GM23338 (cell line): ENCODE data around the gene VDR. TPM values are rescaled to one million over a fixed set of nuclear protein-coding genes. Genes with fewer than 3 reads are reported as not detected.

Experiments
- ATAC-seq: fragments of 200-7000 bp; cut with Tn5 transposase; 3 replicates; pipeline ENCODE4 v1.9.1; 2020
- DNase-seq: peaks from one replicate; pipeline ENCODE4 v3.0.0-alpha.2; 2015; ENCODE audit warnings: low spot score
- H2AFZ ChIP-seq: fragments of 200-600 bp; sonication (generic); 2 replicates; pipeline ENCODE4 v1.8.0; 2016; ENCODE audit warnings: antibody characterized with exemption, mild to moderate bottlenecking, moderate library complexity
- H3F3A ChIP-seq: fragments of 200-600 bp; sonication (generic); replicated peaks from 2 replicates; pipeline ENCODE4 v1.8.0; 2017; ENCODE audit warnings: antibody characterized with exemption, mixed run types, low read depth
- H3K27ac ChIP-seq: fragments of 200-600 bp; sonication (generic); 2 replicates; pipeline ENCODE4 v1.6.1; 2016; ENCODE audit warnings: low read depth
- H3K27me3 ChIP-seq: fragments of 200-600 bp; sonication (generic); 2 replicates; pipeline ENCODE4 v1.8.0; 2016; ENCODE audit warnings: mild to moderate bottlenecking, mixed run types, moderate library complexity; ENCODE audit not compliant: insufficient read depth
- H3K36me3 ChIP-seq: fragments of 200-600 bp; sonication (generic); 2 replicates; pipeline ENCODE4 v1.8.0; 2016; ENCODE audit warnings: mild to moderate bottlenecking; ENCODE audit not compliant: insufficient read depth
- H3K4me1 ChIP-seq: fragments of 200-600 bp; sonication (generic); 2 replicates; pipeline ENCODE4 v1.8.0; 2016; ENCODE audit warnings: mild to moderate bottlenecking, moderate library complexity; ENCODE audit not compliant: insufficient read depth
- H3K4me2 ChIP-seq: fragments of 200-600 bp; sonication (generic); 2 replicates; pipeline ENCODE4 v1.7.1; 2017; ENCODE audit warnings: mixed run types
- H3K4me3 ChIP-seq: fragments of 200-600 bp; sonication (generic); 2 replicates; pipeline ENCODE4 v1.6.1; 2016; ENCODE audit warnings: mixed run types
- H3K79me2 ChIP-seq: fragments of 200-600 bp; sonication (generic); replicated peaks from 2 replicates; pipeline ENCODE4 v1.8.0; 2017; ENCODE audit warnings: mild to moderate bottlenecking; ENCODE audit not compliant: insufficient read depth
- H3K9me2 ChIP-seq: fragments of 200-600 bp; sonication (generic); 2 replicates; pipeline ENCODE4 v1.8.0; 2017; ENCODE audit not compliant: insufficient read depth
- H4K20me1 ChIP-seq: fragments of 200-600 bp; sonication (generic); replicated peaks from 2 replicates; pipeline ENCODE4 v1.8.0; 2017; ENCODE audit warnings: mild to moderate bottlenecking; ENCODE audit not compliant: insufficient read depth
- H3K27ac Mint-ChIP-seq: 2 replicates; pipeline ENCODE4 v1.8.0; 2020; ENCODE audit warnings: inconsistent platforms, mild to moderate bottlenecking, moderate library complexity, mixed read lengths
- H3K27me3 Mint-ChIP-seq: 3 replicates; pipeline ENCODE4 v1.8.0; 2022; ENCODE audit warnings: low read depth, mild to moderate bottlenecking, moderate library complexity, mixed read lengths, inconsistent platforms; ENCODE audit not compliant: insufficient read depth, poor library complexity
- H3K36me3 Mint-ChIP-seq: 3 replicates; pipeline ENCODE4 v1.8.0; 2021; ENCODE audit warnings: low read depth, mild to moderate bottlenecking, inconsistent platforms, moderate library complexity, mixed read lengths
- H3K4me1 Mint-ChIP-seq: 3 replicates; pipeline ENCODE4 v1.8.0; 2020; ENCODE audit warnings: mild to moderate bottlenecking, inconsistent platforms, mixed read lengths
- H3K4me3 Mint-ChIP-seq: 3 replicates; pipeline ENCODE4 v1.8.0; 2021; ENCODE audit warnings: moderate library complexity, mild to moderate bottlenecking, inconsistent platforms, mixed read lengths
- H3K9me3 Mint-ChIP-seq: 3 replicates; pipeline ENCODE4 v1.8.0; 2020; ENCODE audit warnings: moderate library complexity, mild to moderate bottlenecking, inconsistent platforms, mixed read lengths
- CREB1 ChIP-seq: fragments of 250-450 bp; sonication (Bioruptor Pico); IDR thresholded peaks from 2 replicates; pipeline ENCODE4 v1.5.0; 2020; ENCODE audit warnings: low read depth, mild to moderate bottlenecking, moderate library complexity
- EZH2 ChIP-seq: fragments of 200-600 bp; sonication (generic); IDR thresholded peaks from one replicate; pipeline ENCODE4 v1.8.0; 2017; ENCODE audit warnings: antibody characterized with exemption, mild to moderate bottlenecking, low read depth; ENCODE audit not compliant: unreplicated experiment
- EZH2phosphoT487 ChIP-seq: fragments of 200-600 bp; sonication (generic); IDR thresholded peaks from one replicate; pipeline ENCODE4 v1.8.1; 2018; ENCODE audit warnings: antibody characterized with exemption; ENCODE audit not compliant: unreplicated experiment
- JUNB ChIP-seq: IDR thresholded peaks from one replicate; pipeline ENCODE4 v1.6.1; 2016; ENCODE audit warnings: antibody characterized with exemption; ENCODE audit not compliant: unreplicated experiment
- NANOG ChIP-seq: IDR thresholded peaks from 2 replicates; pipeline ENCODE4 v1.6.1; 2016; ENCODE audit warnings: antibody characterized with exemption, borderline replicate concordance
- POLR2AphosphoS5 ChIP-seq: IDR thresholded peaks from 2 replicates; pipeline ENCODE4 v1.6.1; 2016; ENCODE audit warnings: antibody characterized with exemption, low read depth
- STAT1 ChIP-seq: IDR thresholded peaks from one replicate; pipeline ENCODE4 v1.6.1; 2016; ENCODE audit warnings: antibody characterized with exemption; ENCODE audit not compliant: unreplicated experiment
- ZNF114 ChIP-seq: fragments of 250-450 bp; sonication (Bioruptor Pico); IDR thresholded peaks from 2 replicates; pipeline ENCODE4 v1.5.0; 2020; ENCODE audit warnings: mild to moderate bottlenecking, moderate library complexity
- ZNF331 ChIP-seq: fragments of 250-450 bp; sonication (Bioruptor Pico); IDR thresholded peaks from 2 replicates; pipeline ENCODE4 v1.5.0; 2020; ENCODE audit warnings: low read depth, mild to moderate bottlenecking, moderate library complexity
- ZNF462 ChIP-seq: fragments of 250-450 bp; sonication (Bioruptor Pico); IDR thresholded peaks from 2 replicates; pipeline ENCODE4 v1.5.0; 2020; ENCODE audit warnings: mild to moderate bottlenecking, moderate library complexity
- polyA plus RNA-seq: library from polyadenylated mRNA; unstranded; fragments of >200 nt; fragmentation: Nextera tagmentation; extraction: Ambion mirVana; gene quantifications from 2 replicates; pipeline ENCODE4 v1.2.1, GENCODE V29; 2016
- total RNA-seq: library from RNA; depleted of rRNA; stranded (reverse); fragments of >200 nt; shearing (Covaris generic); gene quantifications from 2 replicates; pipeline ENCODE4 v1.2.3, GENCODE V29; 2014
- TF ChIP-seq, protein P1 (sequence below): IDR thresholded peaks from one replicate; pipeline ENCODE4 v1.6.1; 2018; ENCODE audit warnings: antibody characterized with exemption; ENCODE audit not compliant: unreplicated experiment
- TF ChIP-seq, protein P2 (sequence below), 2 experiments: fragments of 200-600 bp in 1 of 2; sonication (generic) in 1 of 2; conservative IDR thresholded peaks; 2 replicates each; pipeline versions ENCODE4 v1.5.1 to v1.6.1; 2016 to 2017; ENCODE audit warnings: antibody characterized with exemption in 2 of 2, low read depth in 2 of 2, mild to moderate bottlenecking in 2 of 2, moderate library complexity in 1 of 2
- TF ChIP-seq, protein P3 (sequence below): IDR thresholded peaks from 2 replicates; pipeline ENCODE4 v1.6.1; 2016; ENCODE audit warnings: antibody characterized with exemption

VDR gene
- total and polyA plus RNA-seq, 2 experiments from 2014 or later, result 0.37 to 1.4 TPM

DNA sequence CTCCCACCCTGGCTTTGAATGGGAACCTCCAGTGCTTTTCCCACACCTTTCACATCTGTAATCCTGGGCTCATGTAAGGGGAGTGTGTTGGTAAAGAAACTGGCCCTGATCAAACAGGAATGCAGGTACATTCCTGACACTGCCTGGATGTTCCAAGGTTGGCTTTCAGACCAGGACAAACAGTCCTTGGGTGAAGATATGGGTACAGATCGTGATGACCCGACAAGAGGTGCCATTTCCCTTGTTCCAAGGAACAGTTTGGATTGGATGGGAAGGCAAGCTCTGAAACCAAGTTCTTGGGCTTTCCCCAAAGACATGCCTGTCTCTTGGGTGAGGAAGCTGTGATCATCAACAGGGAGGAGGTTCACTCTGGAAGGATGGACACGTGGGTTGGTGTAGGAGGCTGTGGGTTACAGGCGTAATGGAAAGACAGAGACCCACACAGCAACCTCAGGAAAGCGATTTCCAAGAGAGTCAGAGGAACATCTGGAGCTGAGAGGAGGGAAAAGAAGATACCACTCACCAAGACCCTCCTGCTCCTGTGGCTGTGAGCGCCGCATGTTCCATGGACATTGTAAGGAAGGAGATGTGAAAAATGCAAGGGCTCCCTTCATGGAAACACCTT, 26.4 kb downstream of the VDR start:
- Mint-ChIP-seq H3K4me1 (peaks cover 24% of the 10 kb centered on the region), H3K4me3 (no peak overlapping the region), H3K9me3 (no peaks in the 10 kb centered on the region), H3K27me3 (peaks cover 18% of the 10 kb centered on the region), H3K27ac (no peak overlapping the region), H3K36me3 (no peaks in the 10 kb centered on the region)
- no peaks in the 10 kb centered on the region for H3F3A ChIP-seq
- H3K79me2 ChIP-seq, result no peaks in the 10 kb centered on the region
- TF ChIP-seq STAT1 (no peak), JUNB (no peak), EZH2 (no peak), ZNF462 (CRISPR knock-in tag) (no peak), EZH2phosphoT487 (no peak), CREB1 (CRISPR knock-in tag) (no peak), NANOG (no peak), ZNF331 (CRISPR knock-in tag) (no peak), POLR2AphosphoS5 (no peak), ZNF114 (no peak)
- TF ChIP-seq, protein P1, sequence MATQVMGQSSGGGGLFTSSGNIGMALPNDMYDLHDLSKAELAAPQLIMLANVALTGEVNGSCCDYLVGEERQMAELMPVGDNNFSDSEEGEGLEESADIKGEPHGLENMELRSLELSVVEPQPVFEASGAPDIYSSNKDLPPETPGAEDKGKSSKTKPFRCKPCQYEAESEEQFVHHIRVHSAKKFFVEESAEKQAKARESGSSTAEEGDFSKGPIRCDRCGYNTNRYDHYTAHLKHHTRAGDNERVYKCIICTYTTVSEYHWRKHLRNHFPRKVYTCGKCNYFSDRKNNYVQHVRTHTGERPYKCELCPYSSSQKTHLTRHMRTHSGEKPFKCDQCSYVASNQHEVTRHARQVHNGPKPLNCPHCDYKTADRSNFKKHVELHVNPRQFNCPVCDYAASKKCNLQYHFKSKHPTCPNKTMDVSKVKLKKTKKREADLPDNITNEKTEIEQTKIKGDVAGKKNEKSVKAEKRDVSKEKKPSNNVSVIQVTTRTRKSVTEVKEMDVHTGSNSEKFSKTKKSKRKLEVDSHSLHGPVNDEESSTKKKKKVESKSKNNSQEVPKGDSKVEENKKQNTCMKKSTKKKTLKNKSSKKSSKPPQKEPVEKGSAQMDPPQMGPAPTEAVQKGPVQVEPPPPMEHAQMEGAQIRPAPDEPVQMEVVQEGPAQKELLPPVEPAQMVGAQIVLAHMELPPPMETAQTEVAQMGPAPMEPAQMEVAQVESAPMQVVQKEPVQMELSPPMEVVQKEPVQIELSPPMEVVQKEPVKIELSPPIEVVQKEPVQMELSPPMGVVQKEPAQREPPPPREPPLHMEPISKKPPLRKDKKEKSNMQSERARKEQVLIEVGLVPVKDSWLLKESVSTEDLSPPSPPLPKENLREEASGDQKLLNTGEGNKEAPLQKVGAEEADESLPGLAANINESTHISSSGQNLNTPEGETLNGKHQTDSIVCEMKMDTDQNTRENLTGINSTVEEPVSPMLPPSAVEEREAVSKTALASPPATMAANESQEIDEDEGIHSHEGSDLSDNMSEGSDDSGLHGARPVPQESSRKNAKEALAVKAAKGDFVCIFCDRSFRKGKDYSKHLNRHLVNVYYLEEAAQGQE, result no peak
- TF ChIP-seq, protein P2, sequence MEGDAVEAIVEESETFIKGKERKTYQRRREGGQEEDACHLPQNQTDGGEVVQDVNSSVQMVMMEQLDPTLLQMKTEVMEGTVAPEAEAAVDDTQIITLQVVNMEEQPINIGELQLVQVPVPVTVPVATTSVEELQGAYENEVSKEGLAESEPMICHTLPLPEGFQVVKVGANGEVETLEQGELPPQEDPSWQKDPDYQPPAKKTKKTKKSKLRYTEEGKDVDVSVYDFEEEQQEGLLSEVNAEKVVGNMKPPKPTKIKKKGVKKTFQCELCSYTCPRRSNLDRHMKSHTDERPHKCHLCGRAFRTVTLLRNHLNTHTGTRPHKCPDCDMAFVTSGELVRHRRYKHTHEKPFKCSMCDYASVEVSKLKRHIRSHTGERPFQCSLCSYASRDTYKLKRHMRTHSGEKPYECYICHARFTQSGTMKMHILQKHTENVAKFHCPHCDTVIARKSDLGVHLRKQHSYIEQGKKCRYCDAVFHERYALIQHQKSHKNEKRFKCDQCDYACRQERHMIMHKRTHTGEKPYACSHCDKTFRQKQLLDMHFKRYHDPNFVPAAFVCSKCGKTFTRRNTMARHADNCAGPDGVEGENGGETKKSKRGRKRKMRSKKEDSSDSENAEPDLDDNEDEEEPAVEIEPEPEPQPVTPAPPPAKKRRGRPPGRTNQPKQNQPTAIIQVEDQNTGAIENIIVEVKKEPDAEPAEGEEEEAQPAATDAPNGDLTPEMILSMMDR (conservative IDR thresholded peaks at IDR 0.05; ENCODE audit: low read depth in 2 of 2), result no peak
- TF ChIP-seq, protein P3, sequence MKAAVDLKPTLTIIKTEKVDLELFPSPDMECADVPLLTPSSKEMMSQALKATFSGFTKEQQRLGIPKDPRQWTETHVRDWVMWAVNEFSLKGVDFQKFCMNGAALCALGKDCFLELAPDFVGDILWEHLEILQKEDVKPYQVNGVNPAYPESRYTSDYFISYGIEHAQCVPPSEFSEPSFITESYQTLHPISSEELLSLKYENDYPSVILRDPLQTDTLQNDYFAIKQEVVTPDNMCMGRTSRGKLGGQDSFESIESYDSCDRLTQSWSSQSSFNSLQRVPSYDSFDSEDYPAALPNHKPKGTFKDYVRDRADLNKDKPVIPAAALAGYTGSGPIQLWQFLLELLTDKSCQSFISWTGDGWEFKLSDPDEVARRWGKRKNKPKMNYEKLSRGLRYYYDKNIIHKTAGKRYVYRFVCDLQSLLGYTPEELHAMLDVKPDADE, result no peak
- H4K20me1 ChIP-seq, result no peaks in the 10 kb centered on the region
- peaks cover 13% of the 10 kb centered on the region for H3K4me1 ChIP-seq
- no peak overlapping the region for H3K4me3 ChIP-seq
- no peak overlapping the region for H3K27ac ChIP-seq
- no peaks in the 10 kb centered on the region for H3K27me3 ChIP-seq
- H2AFZ ChIP-seq, result no peak overlapping the region
- no peaks in the 10 kb centered on the region for H3K9me2 ChIP-seq
- no peaks in the 10 kb centered on the region for H3K36me3 ChIP-seq
- ATAC-seq, result no peak
- DNase-seq, result no peak
- H3K4me2 ChIP-seq, result no peak overlapping the region
